Karpas-422 (cell line): ENCODE measurements around the gene CHGA. TPM values are rescaled to one million over a fixed set of nuclear protein-coding genes. Genes with fewer than 3 reads are reported as not detected.

Experiments
- DNase-seq: peaks from one replicate; pipeline ENCODE4 v3.0.0-alpha.2; 2015
- H2AFZ ChIP-seq: fragments of 200-600 bp; sonication (generic); 2 replicates; pipeline ENCODE4 v1.6.1; 2014; ENCODE audit warnings: antibody characterized with exemption, low read length, mixed read lengths
- H3K27ac ChIP-seq: fragments of 200-600 bp; sonication (generic); 2 replicates; pipeline ENCODE4 v1.5.1; 2014; ENCODE audit warnings: mild to moderate bottlenecking, low read length, moderate library complexity
- H3K27me3 ChIP-seq: fragments of 200-600 bp; sonication (generic); 2 replicates; pipeline ENCODE4 v1.6.1; 2014; ENCODE audit warnings: low read length, mixed read lengths
- H3K36me3 ChIP-seq: fragments of 200-600 bp; sonication (generic); 2 replicates; pipeline ENCODE4 v1.6.1; 2014; ENCODE audit warnings: low read length, mixed read lengths; ENCODE audit not compliant: insufficient read depth
- H3K4me1 ChIP-seq: fragments of 200-600 bp; sonication (generic); 2 replicates; pipeline ENCODE4 v1.6.1; 2014; ENCODE audit warnings: mild to moderate bottlenecking, low read length, mixed read lengths
- H3K4me2 ChIP-seq: fragments of 200-600 bp; sonication (generic); 2 replicates; pipeline ENCODE4 v1.6.1; 2014; ENCODE audit warnings: low read length, low read depth, mild to moderate bottlenecking; ENCODE audit not compliant: poor library complexity, severe bottlenecking
- H3K4me3 ChIP-seq: fragments of 200-600 bp; sonication (generic); 2 replicates; pipeline ENCODE4 v1.5.1; 2014; ENCODE audit warnings: mild to moderate bottlenecking, antibody characterized with exemption, low read length, mixed read lengths
- H3K79me2 ChIP-seq: fragments of 200-600 bp; sonication (generic); 2 replicates; pipeline ENCODE4 v1.6.1; 2014; ENCODE audit warnings: mild to moderate bottlenecking, low read length, mixed read lengths
- H3K9ac ChIP-seq: fragments of 200-600 bp; sonication (generic); 2 replicates; pipeline ENCODE4 v1.6.0; 2014; ENCODE audit warnings: low read length
- H3K9me2 ChIP-seq: fragments of 200-600 bp; sonication (generic), shearing (Covaris generic); replicated peaks from 2 replicates; pipeline ENCODE4 v1.6.0; 2014; ENCODE audit warnings: mild to moderate bottlenecking, low read length, moderate library complexity; ENCODE audit not compliant: insufficient read depth
- H3K9me3 ChIP-seq: fragments of 300-700, 200-600 bp; sonication (generic); 2 replicates; pipeline ENCODE4 v1.6.1; 2014; ENCODE audit warnings: low read length, mixed read lengths
- H4K20me1 ChIP-seq: fragments of 200-600 bp; sonication (generic); 2 replicates; pipeline ENCODE4 v1.6.1; 2014; ENCODE audit warnings: mild to moderate bottlenecking, antibody characterized with exemption, low read length, low read depth; ENCODE audit not compliant: insufficient read depth
- total RNA-seq: library from RNA; depleted of rRNA; stranded (reverse); fragments of >200 nt; shearing (Covaris generic); gene quantifications from 2 replicates; pipeline ENCODE4 v1.2.3, GENCODE V29; 2014; ENCODE audit warnings: low replicate concordance

Gene CHGA
- total RNA-seq, 1 experiment from 2014 or later = not detected

DNA sequence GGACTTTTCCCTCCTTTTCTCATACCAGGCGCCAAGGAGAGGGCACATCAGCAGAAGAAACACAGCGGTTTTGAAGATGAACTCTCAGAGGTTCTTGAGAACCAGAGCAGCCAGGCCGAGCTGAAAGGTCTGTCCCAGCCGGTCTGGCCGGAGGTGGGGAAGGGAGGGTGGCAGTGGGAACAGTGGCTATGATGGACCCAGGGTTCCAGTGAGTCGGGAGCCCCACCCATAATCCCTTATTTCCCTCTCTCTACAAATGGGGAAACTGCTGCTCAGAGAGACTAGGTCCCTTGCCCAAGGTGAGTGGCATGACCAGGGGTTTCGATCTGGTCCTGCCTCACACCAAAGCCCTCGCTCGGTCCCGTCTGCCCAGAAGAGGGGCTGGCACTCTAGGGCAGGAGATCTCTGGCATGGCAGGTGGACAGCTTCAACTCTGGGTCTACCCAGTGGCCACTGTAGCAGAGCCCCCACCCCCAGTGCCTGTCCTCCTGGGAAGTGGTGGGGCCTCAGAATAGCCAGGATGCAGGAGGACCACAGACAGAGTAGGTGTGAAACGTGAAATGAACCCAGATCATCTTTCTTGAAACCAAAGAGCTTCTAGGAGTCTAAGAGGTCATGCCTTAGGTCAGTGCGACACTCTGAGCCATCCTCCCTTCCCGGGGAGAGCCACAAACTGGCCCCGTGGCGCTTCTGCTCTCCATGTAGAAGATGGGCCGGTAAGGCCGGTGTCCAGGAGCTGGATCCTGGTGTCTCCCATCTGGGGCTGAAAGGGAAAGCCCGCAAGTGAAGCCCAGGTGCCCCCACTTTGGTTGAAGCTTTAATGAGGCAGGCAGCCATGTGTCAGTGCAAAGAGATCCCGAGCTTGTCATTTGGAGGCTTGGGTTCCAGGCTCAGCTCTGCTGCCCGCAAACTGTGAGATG, 7.0 kb downstream of the CHGA start:
- no peak overlapping the region for H3K27ac ChIP-seq
- H3K4me1 ChIP-seq = no peaks in the 10 kb centered on the region
- no peaks in the 10 kb centered on the region for H4K20me1 ChIP-seq
- no peak overlapping the region for H3K9ac ChIP-seq
- no peak overlapping the region for H3K4me2 ChIP-seq
- H3K79me2 ChIP-seq = no peaks in the 10 kb centered on the region
- H3K36me3 ChIP-seq = no peaks in the 10 kb centered on the region
- no peak for DNase-seq
- no peak overlapping the region for H2AFZ ChIP-seq
- no peaks in the 10 kb centered on the region for H3K27me3 ChIP-seq
- no peaks in the 10 kb centered on the region for H3K9me2 ChIP-seq
- no peaks in the 10 kb centered on the region for H3K9me3 ChIP-seq
- H3K4me3 ChIP-seq = no peak overlapping the region

DNA sequence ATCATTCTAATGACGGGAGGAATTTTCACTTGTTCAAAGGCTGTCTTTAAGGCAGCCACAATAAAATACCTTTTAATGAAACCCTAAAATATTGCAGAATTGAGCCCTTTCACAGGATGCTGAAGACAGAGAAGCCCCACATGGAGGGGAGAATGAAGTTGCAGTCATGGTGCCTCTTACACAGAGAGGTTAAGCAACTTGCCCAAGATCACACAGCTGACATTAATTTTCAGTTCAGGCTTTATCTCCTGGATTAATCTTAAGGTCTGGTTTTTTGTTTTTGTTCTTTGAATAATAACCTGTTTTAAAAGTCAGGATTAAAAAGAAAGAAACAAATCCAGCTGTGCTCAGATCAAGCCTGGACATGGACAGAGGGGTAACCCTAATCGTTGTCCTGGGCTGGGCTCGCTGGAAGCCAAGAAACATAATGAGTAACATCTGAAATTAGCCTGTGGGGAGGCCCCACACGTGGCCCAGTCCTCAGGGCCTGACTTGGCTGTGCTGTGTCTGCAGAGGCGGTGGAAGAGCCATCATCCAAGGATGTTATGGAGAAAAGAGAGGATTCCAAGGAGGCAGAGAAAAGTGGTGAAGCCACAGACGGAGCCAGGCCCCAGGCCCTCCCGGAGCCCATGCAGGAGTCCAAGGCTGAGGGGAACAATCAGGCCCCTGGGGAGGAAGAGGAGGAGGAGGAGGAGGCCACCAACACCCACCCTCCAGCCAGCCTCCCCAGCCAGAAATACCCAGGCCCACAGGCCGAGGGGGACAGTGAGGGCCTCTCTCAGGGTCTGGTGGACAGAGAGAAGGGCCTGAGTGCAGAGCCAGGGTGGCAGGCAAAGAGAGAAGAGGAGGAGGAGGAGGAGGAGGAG, 8.0 kb downstream of the CHGA start:
- Histone ChIP-seq H3K79me2 (no peaks in the 10 kb centered on the region), H3K4me1 (no peaks in the 10 kb centered on the region), H3K27me3 (no peaks in the 10 kb centered on the region), H4K20me1 (no peaks in the 10 kb centered on the region), H2AFZ (no peak overlapping the region), H3K36me3 (no peaks in the 10 kb centered on the region), H3K9me3 (no peaks in the 10 kb centered on the region), H3K4me3 (no peak overlapping the region), H3K4me2 (no peak overlapping the region), H3K9me2 (no peaks in the 10 kb centered on the region), H3K27ac (no peak overlapping the region), H3K9ac (no peak overlapping the region)
- no peak for DNase-seq

GRCh38 chr14:92931681-92932447, 8.9 kb downstream of the CHGA start:
- H3K4me1 ChIP-seq = no peaks in the 10 kb centered on the region
- H3K4me2 ChIP-seq = no peak overlapping the region
- H2AFZ ChIP-seq = no peak overlapping the region
- no peak overlapping the region for H3K4me3 ChIP-seq
- DNase-seq = no peak
- no peaks in the 10 kb centered on the region for H3K9me3 ChIP-seq
- no peak overlapping the region for H3K9ac ChIP-seq
- H3K27me3 ChIP-seq = no peaks in the 10 kb centered on the region
- no peaks in the 10 kb centered on the region for H4K20me1 ChIP-seq
- H3K27ac ChIP-seq = no peak overlapping the region
- H3K79me2 ChIP-seq = no peaks in the 10 kb centered on the region
- no peaks in the 10 kb centered on the region for H3K36me3 ChIP-seq
- no peaks in the 10 kb centered on the region for H3K9me2 ChIP-seq

DNA sequence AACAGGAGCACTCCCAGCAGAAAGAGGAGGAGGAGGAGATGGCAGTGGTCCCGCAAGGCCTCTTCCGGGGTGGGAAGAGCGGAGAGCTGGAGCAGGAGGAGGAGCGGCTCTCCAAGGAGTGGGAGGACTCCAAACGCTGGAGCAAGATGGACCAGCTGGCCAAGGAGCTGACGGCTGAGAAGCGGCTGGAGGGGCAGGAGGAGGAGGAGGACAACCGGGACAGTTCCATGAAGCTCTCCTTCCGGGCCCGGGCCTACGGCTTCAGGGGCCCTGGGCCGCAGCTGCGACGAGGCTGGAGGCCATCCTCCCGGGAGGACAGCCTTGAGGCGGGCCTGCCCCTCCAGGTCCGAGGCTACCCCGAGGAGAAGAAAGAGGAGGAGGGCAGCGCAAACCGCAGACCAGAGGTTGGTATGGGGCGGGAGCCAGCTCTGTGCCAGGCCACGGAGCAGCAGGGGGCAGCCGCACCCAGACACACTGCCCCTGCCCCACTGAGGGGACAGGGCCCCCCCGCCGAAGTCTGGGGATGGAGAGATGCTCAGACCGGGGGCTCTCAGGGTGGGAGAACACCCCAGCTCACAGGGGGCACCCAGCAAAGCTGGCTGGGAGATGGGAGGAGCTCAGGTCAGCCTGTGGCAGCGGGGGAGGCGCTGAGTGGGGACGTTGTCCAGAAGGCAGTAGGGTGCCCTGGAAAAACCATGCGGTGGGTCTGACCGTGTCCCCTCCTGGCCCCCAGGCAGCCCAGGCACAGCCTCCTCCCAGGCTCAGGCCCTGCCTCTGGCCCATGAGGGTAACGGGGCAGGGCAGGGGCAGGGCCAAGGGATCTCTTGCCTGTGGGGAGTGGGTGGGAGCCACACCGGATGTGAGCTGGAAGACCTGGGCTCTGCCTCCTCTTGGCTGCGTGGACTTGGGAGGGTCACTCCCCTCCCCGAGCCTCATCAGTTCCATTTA, 9.8 kb downstream of the CHGA start:
- no peak for DNase-seq
- no peaks in the 10 kb centered on the region for H3K9me3 ChIP-seq
- H2AFZ ChIP-seq = no peak overlapping the region
- H3K27me3 ChIP-seq = no peaks in the 10 kb centered on the region
- no peaks in the 10 kb centered on the region for H3K36me3 ChIP-seq
- H3K4me3 ChIP-seq = no peak overlapping the region
- no peak overlapping the region for H3K27ac ChIP-seq
- no peaks in the 10 kb centered on the region for H3K9me2 ChIP-seq
- H3K9ac ChIP-seq = no peak overlapping the region
- no peaks in the 10 kb centered on the region for H3K4me1 ChIP-seq
- no peak overlapping the region for H3K4me2 ChIP-seq
- H3K79me2 ChIP-seq = no peaks in the 10 kb centered on the region
- no peaks in the 10 kb centered on the region for H4K20me1 ChIP-seq

GRCh38 chr14:92933481-92933880, 10.5 kb downstream of the CHGA start:
- Histone ChIP-seq H3K9me3 (no peaks in the 10 kb centered on the region), H3K36me3 (no peaks in the 10 kb centered on the region), H3K27ac (no peak overlapping the region), H3K79me2 (no peaks in the 10 kb centered on the region), H2AFZ (no peak overlapping the region), H4K20me1 (no peaks in the 10 kb centered on the region), H3K9ac (no peak overlapping the region), H3K4me3 (no peak overlapping the region), H3K4me1 (no peaks in the 10 kb centered on the region), H3K4me2 (no peak overlapping the region), H3K9me2 (no peaks in the 10 kb centered on the region), H3K27me3 (no peaks in the 10 kb centered on the region)
- DNase-seq = no peak

DNA sequence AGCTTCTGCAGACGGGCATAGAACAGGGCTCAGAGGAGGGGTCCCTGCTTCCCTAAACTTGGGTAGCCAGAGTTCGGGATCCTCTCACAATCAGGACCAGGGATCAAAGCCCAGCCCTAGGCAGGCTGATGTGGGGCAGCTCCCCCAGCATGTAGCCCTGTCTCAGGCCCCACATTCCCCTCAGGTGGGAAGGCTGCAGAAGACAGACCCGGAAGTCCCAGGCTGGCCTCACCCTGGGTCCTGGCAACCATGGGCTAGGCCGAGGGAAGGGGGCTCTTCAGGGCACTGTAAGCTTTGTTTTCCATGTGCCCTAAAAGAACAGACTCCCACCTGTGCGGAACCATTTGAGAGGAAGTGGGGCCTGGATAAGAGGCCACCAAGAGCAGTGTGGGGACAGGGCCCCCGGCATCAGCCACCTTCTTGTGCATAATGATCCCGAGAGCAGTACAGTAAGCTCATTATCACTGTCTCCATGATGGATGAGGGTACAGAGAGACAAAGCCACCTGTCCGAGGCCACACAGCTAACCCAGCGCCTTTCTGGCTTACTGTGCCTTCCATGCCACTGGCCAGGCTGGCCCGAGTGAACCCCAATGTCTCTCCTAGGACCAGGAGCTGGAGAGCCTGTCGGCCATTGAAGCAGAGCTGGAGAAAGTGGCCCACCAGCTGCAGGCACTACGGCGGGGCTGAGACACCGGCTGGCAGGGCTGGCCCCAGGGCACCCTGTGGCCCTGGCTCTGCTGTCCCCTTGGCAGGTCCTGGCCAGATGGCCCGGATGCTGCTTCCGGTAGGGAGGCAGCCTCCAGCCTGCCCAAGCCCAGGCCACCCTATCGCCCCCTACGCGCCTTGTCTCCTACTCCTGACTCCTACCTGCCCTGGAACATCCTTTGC, 11.5 kb downstream of the CHGA start:
- Histone ChIP-seq H3K4me1 (no peaks in the 10 kb centered on the region), H3K9me2 (no peaks in the 10 kb centered on the region), H4K20me1 (no peaks in the 10 kb centered on the region), H3K4me2 (no peak overlapping the region), H3K27ac (no peak overlapping the region), H3K9ac (no peak overlapping the region), H2AFZ (no peak overlapping the region), H3K79me2 (no peaks in the 10 kb centered on the region), H3K27me3 (no peaks in the 10 kb centered on the region), H3K36me3 (no peaks in the 10 kb centered on the region), H3K9me3 (no peaks in the 10 kb centered on the region), H3K4me3 (no peak overlapping the region)
- no peak for DNase-seq

GRCh38 chr14:92935446-92935845, 12.5 kb downstream of the CHGA start:
- Histone ChIP-seq H3K27ac (no peak overlapping the region), H3K9ac (no peak overlapping the region), H3K9me2 (no peaks in the 10 kb centered on the region), H4K20me1 (no peaks in the 10 kb centered on the region), H3K79me2 (no peaks in the 10 kb centered on the region), H3K9me3 (no peaks in the 10 kb centered on the region), H3K4me2 (no peak overlapping the region), H3K4me3 (no peak overlapping the region), H2AFZ (no peak overlapping the region), H3K4me1 (no peaks in the 10 kb centered on the region), H3K36me3 (no peaks in the 10 kb centered on the region), H3K27me3 (no peaks in the 10 kb centered on the region)
- DNase-seq = no peak
